Activated CD4-positive, alpha-beta T cell treated with anti-CD3 and anti-CD28 coated beads, Interleukin-2, Interleukin-4, amounts not matched to agents 100 ng/mL and 50 ng/mL, durations not matched to agents 16 hours and 8 hours (primary cell): ENCODE measurements around the gene ZC4H2.
"Not testable (repeated sequence)": the region's sequence is repeated elsewhere in the genome, so short reads cannot be mapped to it uniquely, and the experiment has no call there.

Source experiments
- DNase-seq: peaks from one replicate; pipeline ENCODE4 v3.0.0-alpha.2; 2020; ENCODE audit warnings: low spot score

Gene ZC4H2

DNA sequence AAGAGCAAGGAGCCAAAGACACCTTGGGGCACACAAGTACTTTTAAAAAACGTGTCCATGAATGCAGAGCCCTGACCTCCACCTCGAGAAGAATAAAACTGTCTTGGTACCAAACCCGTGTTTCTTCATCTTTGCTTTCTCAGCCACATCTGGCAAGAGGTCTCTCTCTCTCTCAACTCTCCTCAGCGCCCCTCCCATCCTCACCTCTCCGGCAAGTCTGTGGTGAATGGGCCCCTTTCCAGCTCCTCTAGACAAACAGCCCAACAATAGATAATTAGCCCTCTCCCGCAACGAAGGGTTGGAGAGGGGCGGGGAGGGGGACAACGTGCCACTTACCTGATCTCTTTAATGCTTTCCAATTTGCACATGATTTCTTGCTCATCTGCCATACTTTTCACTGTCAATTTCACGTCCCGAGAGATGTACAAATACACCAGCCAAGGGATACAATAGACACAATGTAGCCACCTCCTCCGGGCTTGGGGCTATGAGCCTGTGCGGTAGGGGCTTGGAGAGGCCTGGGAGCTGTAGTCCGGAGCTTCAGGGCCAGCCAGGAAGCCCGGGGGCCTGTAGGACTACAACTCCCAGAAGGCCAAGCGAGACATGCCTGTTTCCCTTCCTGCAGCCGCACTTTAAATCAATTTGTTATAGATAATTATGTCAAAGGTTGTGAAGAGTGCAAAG, at the start of gene ZC4H2:
ZC4H2 (minus strand) TSS at position 462 of the 684 bp plus-strand sequence; CDS start at position 389, 73 bp downstream.
- DNase-seq = peak; percentile 69

GRCh38 chrX:65017451-65017850, 41.2 kb upstream of the ZC4H2 start:
- no peak for DNase-seq

GRCh38 chrX:65014230-65014629, 38.0 kb upstream of the ZC4H2 start:
- no peak for DNase-seq

DNA sequence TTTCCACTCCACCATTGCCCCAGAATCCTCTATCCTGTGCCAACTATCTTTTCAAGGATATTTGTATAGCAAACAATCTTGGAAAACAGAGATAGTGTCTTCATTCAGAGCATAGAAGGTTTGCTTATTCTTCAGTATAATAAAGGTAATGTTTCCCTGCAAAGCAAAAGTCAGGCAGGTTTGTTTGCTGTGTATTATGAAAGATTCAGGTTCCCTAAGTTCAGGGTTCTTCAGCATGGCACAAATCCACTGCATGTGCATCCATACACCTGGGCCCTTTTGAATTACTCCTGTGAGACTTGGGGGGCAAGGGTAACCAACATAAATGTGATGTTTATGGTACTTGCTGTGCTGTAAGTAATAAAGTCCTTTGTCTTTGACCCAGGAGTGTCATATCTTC, 33.2 kb upstream of the ZC4H2 start:
- no peak for DNase-seq

DNA sequence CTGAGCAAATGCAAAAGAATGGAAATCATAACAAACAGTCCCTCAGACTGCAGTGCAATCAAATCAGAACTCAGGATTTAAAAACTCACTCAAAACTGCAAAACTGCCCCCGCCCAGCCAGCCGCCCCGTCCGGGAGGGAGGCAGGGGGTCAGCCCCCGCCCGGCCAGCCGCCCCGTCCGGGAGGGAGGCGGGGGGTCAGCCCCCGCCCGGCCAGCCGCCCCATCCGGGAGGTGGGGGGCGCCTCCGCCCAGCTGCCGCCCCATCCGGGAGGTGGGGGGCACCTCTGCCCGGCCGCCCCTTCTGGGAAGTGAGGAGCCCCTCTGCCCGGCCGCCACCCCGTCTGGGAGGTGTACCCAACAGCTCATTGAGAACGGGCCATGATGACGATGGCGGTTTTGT, 26.0 kb upstream of the ZC4H2 start:
- DNase-seq = not testable (repeated sequence)

- no peak for DNase-seq
Measured at GRCh38 chrX:64996805-64997204, 20.6 kb upstream of the ZC4H2 start.

- DNase-seq = no peak
Measured at GRCh38 chrX:64994131-64994798, 18.0 kb upstream of the ZC4H2 start.

GRCh38 chrX:64977830-64978229, 1.6 kb upstream of the ZC4H2 start:
- DNase-seq = no peak

DNA sequence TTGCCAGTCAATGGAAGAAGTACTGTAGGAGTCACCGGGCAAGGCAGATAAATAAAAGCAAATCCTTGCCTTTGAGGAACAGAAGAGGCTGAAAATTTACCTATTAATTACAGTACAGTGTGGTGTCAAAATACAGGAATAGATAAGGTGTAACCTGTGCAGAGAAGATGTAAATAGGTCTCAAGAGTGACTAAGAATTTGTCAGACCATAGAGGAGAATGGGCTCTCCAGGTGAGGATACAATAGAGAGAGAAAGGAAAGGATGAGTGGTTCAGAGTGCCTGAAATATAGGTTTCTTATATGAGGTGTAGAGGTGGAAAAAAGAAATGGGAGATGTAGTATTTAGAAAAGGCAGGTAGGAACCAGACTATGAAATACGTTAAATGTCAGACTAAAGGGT, 801 bp upstream of the ZC4H2 start:
- no peak for DNase-seq

DNA sequence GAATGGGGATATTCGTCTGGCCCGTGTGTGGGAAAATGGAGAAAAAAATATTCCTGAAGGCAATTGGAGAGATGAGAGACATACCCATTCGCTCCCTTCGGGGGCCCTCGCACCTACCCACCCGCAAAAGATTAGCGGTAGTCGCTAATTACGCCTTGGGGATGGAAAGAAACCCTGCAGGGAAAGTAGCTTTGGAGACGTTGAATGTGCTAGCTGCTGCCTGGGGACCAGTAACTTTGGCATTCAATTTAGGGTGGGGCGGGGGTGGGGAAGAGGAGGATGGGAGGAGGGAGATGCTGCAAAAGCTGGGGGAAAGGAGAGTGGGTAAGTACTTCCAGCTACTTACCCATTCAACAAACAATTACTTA, 407 bp upstream of the ZC4H2 start:
- DNase-seq = no peak

DNA sequence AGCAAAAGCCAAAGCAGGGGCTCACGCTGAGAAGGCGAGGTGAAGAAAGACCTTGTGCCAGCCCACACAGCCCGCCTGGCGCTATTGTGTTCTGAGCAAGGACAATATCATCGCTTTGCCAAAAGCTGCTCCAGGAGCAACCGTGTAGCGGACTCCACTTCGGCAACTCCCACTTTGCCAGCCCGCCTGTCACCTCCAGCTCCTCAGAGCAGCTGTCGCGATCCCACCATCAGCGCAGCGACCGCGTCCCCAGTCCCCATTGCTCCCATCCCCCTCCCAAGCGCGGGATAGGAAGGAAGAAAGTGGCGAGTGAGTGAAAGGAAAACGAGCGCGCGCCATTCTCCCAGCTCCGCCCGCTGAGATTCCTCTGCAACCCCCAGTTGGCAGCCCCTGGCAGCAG, 759 bp downstream of the ZC4H2 start:
- DNase-seq = no peak

GRCh38 chrX:64925480-64925879, 50.8 kb downstream of the ZC4H2 start:
- DNase-seq = no peak

GRCh38 chrX:64908121-64908520, 68.1 kb downstream of the ZC4H2 start:
- DNase-seq = no peak

GRCh38 chrX:64894454-64895038, 81.7 kb downstream of the ZC4H2 start:
- DNase-seq = peak; percentile 47

DNA sequence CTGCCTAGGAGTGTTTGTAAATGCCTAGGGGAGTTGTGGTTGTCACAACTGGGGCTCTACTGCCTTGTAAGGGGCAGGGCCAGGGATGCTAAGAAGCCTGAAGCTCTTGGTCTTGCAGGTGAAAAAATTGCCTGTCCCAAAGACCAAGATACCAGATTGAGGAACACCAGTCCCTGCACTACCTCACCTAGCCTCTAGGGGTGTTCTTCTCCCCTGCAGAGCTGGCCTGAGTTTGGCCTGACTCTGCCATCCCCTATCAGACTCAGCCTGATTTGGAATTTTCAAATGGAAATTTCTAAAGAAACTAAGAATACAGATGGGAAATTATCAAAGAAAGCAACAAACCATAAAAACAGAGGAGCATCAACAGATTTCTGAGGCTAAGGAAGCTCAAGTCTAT, 90.4 kb downstream of the ZC4H2 start:
- no peak for DNase-seq

GRCh38 chrX:64878709-64879108, 97.5 kb downstream of the ZC4H2 start:
- DNase-seq = not testable (repeated sequence)

DNA sequence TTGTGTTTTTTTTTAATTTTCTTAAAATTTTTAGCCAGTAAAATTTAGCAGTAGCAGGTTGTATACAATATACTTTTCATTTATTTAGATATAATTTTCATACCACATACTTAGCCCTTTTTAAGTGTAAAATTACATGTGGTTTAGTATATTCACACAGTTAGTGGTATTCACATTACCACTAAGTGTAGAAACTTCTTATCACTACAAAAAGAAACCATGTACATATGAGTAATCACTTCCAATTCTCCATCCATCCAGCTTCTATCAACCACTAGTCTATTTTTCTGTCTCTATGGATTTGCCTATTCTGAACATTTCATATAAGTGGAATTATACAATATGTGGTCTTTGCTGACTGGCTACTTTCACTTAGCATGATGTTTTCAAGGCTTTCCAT, 109.0 kb downstream of the ZC4H2 start:
- no peak for DNase-seq
